ENCODE results near the gene CTDNEP1. TPM values are rescaled to one million over a fixed set of nuclear protein-coding genes. Genes with fewer than 3 reads are reported as not detected.

CTDNEP1 gene
- total RNA-seq, 1 donor, result 31.8 TPM

DNA sequence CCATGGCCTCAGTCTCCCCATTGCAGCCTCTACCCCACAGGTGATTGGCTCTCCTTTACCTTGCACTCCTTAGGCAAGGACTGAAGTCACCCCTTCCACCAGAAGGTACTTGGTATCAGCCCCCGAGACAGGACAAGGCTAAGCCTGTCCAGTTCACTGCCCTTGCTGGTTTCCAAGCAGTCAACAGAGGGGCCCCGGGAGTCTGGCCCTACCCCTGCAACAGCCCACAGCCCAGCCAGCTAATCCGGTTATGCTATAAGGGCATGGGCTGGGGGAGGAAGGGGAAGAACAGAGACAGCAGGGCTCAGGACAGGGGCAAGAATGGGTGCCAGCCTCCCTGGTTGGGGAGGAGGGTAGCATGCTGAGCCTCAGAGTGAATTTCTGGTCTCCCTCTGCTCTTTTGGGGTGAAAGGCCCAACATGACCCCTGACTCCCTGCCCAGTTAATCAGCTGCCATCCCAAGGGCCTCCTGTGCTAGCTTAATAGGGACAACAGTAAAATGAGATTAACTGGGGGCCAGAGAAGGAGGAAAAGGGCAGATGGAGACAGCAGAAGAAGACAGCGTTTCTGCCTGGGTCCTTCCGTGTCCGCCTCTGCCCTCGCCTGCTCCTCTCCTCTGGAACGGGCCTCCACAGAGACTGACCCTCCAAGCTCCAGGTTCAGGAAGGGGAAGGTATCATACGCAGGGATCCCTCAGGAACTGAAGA, 42.6 kb downstream of the CTDNEP1 start:
- Histone ChIP-seq H3K4me3 (ENCODE audit: insufficient read depth, low read length) (no peak overlapping the region), H3K9me3 (ENCODE audit: low read depth, low read length) (no peaks in the 10 kb centered on the region), H2AFZ (ENCODE audit: low read length) (no peak overlapping the region), H3K27ac (ENCODE audit: low read depth, low read length) (no peak overlapping the region), H3K79me2 (ENCODE audit: insufficient read depth, low read length) (peaks cover 69% of the 10 kb centered on the region), H3K27me3 (ENCODE audit: insufficient read depth, low read length) (no peaks in the 10 kb centered on the region), H3K4me2 (ENCODE audit: insufficient read depth, low read length) (no peak overlapping the region), H4K20me1 (ENCODE audit: insufficient read depth, low read length) (peaks cover 59% of the 10 kb centered on the region), H3K36me3 (ENCODE audit: insufficient read depth, low read length) (no peaks in the 10 kb centered on the region), H3K4me1 (ENCODE audit: insufficient read depth, low read length) (peaks cover 10% of the 10 kb centered on the region)
- DNase-seq (ENCODE audit: insufficient read length, low spot score, missing footprints), result no peak
- TF ChIP-seq CTCF (IDR thresholded peaks at IDR 0.05; ENCODE audit: extremely low read depth, low read depth, low read length), result no peak

DNA sequence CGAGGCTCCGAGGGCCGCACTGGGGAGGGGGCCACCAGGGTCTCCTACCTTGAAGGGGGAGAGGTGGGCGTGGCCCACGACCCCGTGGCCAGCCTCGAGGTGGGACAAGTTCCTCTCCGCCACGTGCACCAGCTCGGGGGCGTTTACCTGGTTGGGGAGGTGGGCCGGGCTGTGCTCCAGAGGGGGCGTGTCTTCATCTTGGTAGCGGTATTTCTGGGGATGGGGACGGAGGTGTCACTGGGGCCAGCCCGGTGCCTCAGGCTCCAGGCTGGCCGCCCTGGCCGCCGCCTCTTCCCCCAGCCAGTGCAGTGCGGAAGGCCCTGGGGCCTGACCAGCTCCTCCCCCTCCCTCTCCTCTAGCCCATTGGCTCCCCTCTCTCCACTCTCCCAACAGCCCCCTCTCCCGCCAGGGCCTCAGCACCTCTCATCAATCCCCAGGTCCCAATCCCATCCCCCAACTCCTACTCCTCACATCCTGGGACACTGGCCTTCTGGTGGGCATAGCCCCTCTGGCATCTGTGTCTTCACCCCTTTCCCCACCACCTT, 43.4 kb downstream of the CTDNEP1 start:
- H2AFZ ChIP-seq (ENCODE audit: low read length), result no peak overlapping the region
- H4K20me1 ChIP-seq (ENCODE audit: insufficient read depth, low read length), result peaks cover 51% of the 10 kb centered on the region
- no peaks in the 10 kb centered on the region for H3K9me3 ChIP-seq (ENCODE audit: low read depth, low read length)
- no peaks in the 10 kb centered on the region for H3K27me3 ChIP-seq (ENCODE audit: insufficient read depth, low read length)
- TF ChIP-seq CTCF (IDR thresholded peaks at IDR 0.05; ENCODE audit: extremely low read depth, low read depth, low read length), result no peak
- H3K36me3 ChIP-seq (ENCODE audit: insufficient read depth, low read length), result peaks cover 6% of the 10 kb centered on the region
- no peak overlapping the region for H3K4me3 ChIP-seq (ENCODE audit: insufficient read depth, low read length)
- peaks cover 61% of the 10 kb centered on the region for H3K79me2 ChIP-seq (ENCODE audit: insufficient read depth, low read length)
- peaks cover 8% of the 10 kb centered on the region for H3K4me1 ChIP-seq (ENCODE audit: insufficient read depth, low read length)
- H3K4me2 ChIP-seq (ENCODE audit: insufficient read depth, low read length), result no peak overlapping the region
- no peak for DNase-seq (ENCODE audit: insufficient read length, low spot score, missing footprints)
- H3K27ac ChIP-seq (ENCODE audit: low read depth, low read length), result no peak overlapping the region

- H2AFZ ChIP-seq (ENCODE audit: low read length), result no peak overlapping the region
- no peaks in the 10 kb centered on the region for H3K9me3 ChIP-seq (ENCODE audit: low read depth, low read length)
- no peak for TF ChIP-seq CTCF (IDR thresholded peaks at IDR 0.05; ENCODE audit: extremely low read depth, low read depth, low read length)
- H4K20me1 ChIP-seq (ENCODE audit: insufficient read depth, low read length), result peaks cover 49% of the 10 kb centered on the region
- no peaks in the 10 kb centered on the region for H3K27me3 ChIP-seq (ENCODE audit: insufficient read depth, low read length)
- peaks cover 56% of the 10 kb centered on the region for H3K79me2 ChIP-seq (ENCODE audit: insufficient read depth, low read length)
- peaks cover 8% of the 10 kb centered on the region for H3K4me1 ChIP-seq (ENCODE audit: insufficient read depth, low read length)
- H3K27ac ChIP-seq (ENCODE audit: low read depth, low read length), result no peak overlapping the region
- H3K36me3 ChIP-seq (ENCODE audit: insufficient read depth, low read length), result peaks cover 13% of the 10 kb centered on the region
- no peak overlapping the region for H3K4me2 ChIP-seq (ENCODE audit: insufficient read depth, low read length)
- peak; percentile 92 for DNase-seq (ENCODE audit: insufficient read length, low spot score, missing footprints)
- no peak overlapping the region for H3K4me3 ChIP-seq (ENCODE audit: insufficient read depth, low read length)
These were observed 44.2 kb downstream of the CTDNEP1 start for GRCh38 chr17:7207120-7208001.

DNA sequence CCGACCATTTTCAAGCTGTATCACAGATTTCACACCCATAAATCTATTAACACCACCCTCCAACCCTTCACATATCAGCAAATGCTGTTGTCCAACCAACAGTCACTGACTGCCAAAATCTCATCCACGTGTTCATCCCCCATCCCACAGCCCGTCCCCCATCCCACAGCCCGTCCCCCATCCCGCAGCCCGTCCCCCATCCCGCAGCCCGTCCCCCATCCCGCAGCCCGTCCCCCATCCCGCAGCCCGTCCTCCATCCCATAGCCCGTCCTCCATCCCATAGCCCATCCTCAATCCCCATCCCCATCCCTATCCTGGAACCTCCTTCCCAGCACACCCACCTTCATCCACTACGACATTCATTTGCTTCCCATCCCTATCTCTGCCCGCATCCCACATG, 46.0 kb downstream of the CTDNEP1 start:
- Histone ChIP-seq H3K79me2 (ENCODE audit: insufficient read depth, low read length) (peaks cover 41% of the 10 kb centered on the region), H3K27ac (ENCODE audit: low read depth, low read length) (peak overlapping the region; percentile 74), H2AFZ (ENCODE audit: low read length) (peak overlapping the region; percentile 79), H3K4me3 (ENCODE audit: insufficient read depth, low read length) (peak overlapping the region; percentile 76), H3K4me2 (ENCODE audit: insufficient read depth, low read length) (peak overlapping the region; percentile 92), H4K20me1 (ENCODE audit: insufficient read depth, low read length) (peaks cover 39% of the 10 kb centered on the region), H3K27me3 (ENCODE audit: insufficient read depth, low read length) (no peaks in the 10 kb centered on the region), H3K9me3 (ENCODE audit: low read depth, low read length) (no peaks in the 10 kb centered on the region), H3K4me1 (ENCODE audit: insufficient read depth, low read length) (peaks cover 8% of the 10 kb centered on the region), H3K36me3 (ENCODE audit: insufficient read depth, low read length) (peaks cover 26% of the 10 kb centered on the region)
- DNase-seq (ENCODE audit: insufficient read length, low spot score, missing footprints), result no peak
- no peak for TF ChIP-seq CTCF (IDR thresholded peaks at IDR 0.05; ENCODE audit: extremely low read depth, low read depth, low read length)

Measured in osteoblast (primary cell).